Liver (tissue), 9 donors: Measurements from ENCODE around the gene MAGI1. TPM values are rescaled to one million over a fixed set of nuclear protein-coding genes. Genes with fewer than 3 reads are reported as not detected.

Experiments used
- DNase-seq: peaks from one replicate; pipeline ENCODE4 v3.0.0-alpha.2; 2017; ENCODE audit warnings: low spot score
- H3K27ac ChIP-seq, 2 donors: one replicate each; pipeline ENCODE4 v1.7.0; 2013; ENCODE audit warnings: inconsistent platforms in 2 of 2, low read length in 2 of 2, control low read depth in 1 of 2, low read depth in 1 of 2, mild to moderate bottlenecking in 1 of 2
- H3K27me3 ChIP-seq, 4 donors: one replicate each; pipeline versions ENCODE4 v1.6.1 to v1.7.0; 2013; ENCODE audit warnings: low read length in 3 of 4, inconsistent platforms in 1 of 4, mild to moderate bottlenecking in 1 of 4, moderate library complexity in 1 of 4; ENCODE audit not compliant: control insufficient read depth in 4 of 4, insufficient read depth in 4 of 4
- H3K36me3 ChIP-seq, 4 donors: one replicate each; pipeline versions ENCODE4 v1.6.1 to v1.7.0; 2013; ENCODE audit warnings: low read length in 3 of 4, mild to moderate bottlenecking in 3 of 4, low read depth in 1 of 4, moderate library complexity in 1 of 4; ENCODE audit not compliant: control insufficient read depth in 4 of 4, insufficient read depth in 3 of 4
- H3K4me1 ChIP-seq, 4 donors: one replicate each; pipeline versions ENCODE4 v1.6.1 to v1.7.0; 2013; ENCODE audit warnings: low read length in 3 of 4, mild to moderate bottlenecking in 3 of 4, moderate library complexity in 1 of 4; ENCODE audit not compliant: control insufficient read depth in 4 of 4, insufficient read depth in 4 of 4
- H3K4me3 ChIP-seq, 3 donors: one replicate each; pipeline versions ENCODE4 v1.6.1 to v1.7.0; 2013; ENCODE audit warnings: low read length in 3 of 3, control low read depth in 1 of 3, low read depth in 1 of 3, mild to moderate bottlenecking in 1 of 3
- H3K9ac ChIP-seq, 2 donors: one replicate each; pipeline ENCODE4 v1.7.0; 2013; ENCODE audit warnings: low read length in 2 of 2, mild to moderate bottlenecking in 2 of 2, moderate library complexity in 2 of 2, control low read depth in 1 of 2, low read depth in 1 of 2
- H3K9me3 ChIP-seq, 4 donors: one replicate each; pipeline versions ENCODE4 v1.6.1 to v1.7.0; 2013; ENCODE audit warnings: low read length in 3 of 4; ENCODE audit not compliant: control insufficient read depth in 4 of 4
- EGR1 ChIP-seq, 2 donors: IDR thresholded peaks; 2 replicates each; pipeline ENCODE4 v1.6.1; 2016 to 2018; ENCODE audit warnings: antibody characterized with exemption in 2 of 2, low read depth in 2 of 2
- FOXA1 ChIP-seq: IDR thresholded peaks from 2 replicates; pipeline ENCODE4 v1.6.1; 2016; ENCODE audit warnings: antibody characterized with exemption
- FOXA2 ChIP-seq: IDR thresholded peaks from 2 replicates; pipeline ENCODE4 v1.6.1; 2016; ENCODE audit warnings: antibody characterized with exemption
- GABPA ChIP-seq, 2 donors: IDR thresholded peaks in 1 of 2; conservative IDR thresholded peaks in 1 of 2; 2 replicates each; pipeline ENCODE4 v1.6.1; 2016; ENCODE audit warnings: antibody characterized with exemption in 2 of 2, mild to moderate bottlenecking in 1 of 2, moderate library complexity in 1 of 2
- HNF4A ChIP-seq, 2 donors: conservative IDR thresholded peaks; 2 replicates each; pipeline ENCODE4 v1.6.1; 2016; ENCODE audit warnings: antibody characterized with exemption in 2 of 2, mild to moderate bottlenecking in 2 of 2
- HNF4G ChIP-seq: IDR thresholded peaks from 2 replicates; pipeline ENCODE4 v1.6.1; 2016; ENCODE audit warnings: antibody characterized with exemption
- JUND ChIP-seq, 2 donors: IDR thresholded peaks; 2 replicates each; pipeline ENCODE4 v1.6.1; 2016; ENCODE audit warnings: antibody characterized with exemption in 2 of 2
- NR2F2 ChIP-seq: IDR thresholded peaks from 2 replicates; pipeline ENCODE4 v1.6.1; 2016; ENCODE audit warnings: antibody characterized with exemption
- RAD21 ChIP-seq, 2 donors: IDR thresholded peaks; 2 replicates each; pipeline ENCODE4 v1.6.1; 2016; ENCODE audit warnings: antibody characterized with exemption in 2 of 2, mild to moderate bottlenecking in 2 of 2
- RXRA ChIP-seq, 2 donors: IDR thresholded peaks; 2 replicates each; pipeline ENCODE4 v1.6.1; 2017 to 2018; ENCODE audit warnings: antibody characterized with exemption in 2 of 2, mild to moderate bottlenecking in 1 of 2
- SP1 ChIP-seq: IDR thresholded peaks from 2 replicates; pipeline ENCODE4 v1.6.1; 2018; ENCODE audit warnings: antibody characterized with exemption, mild to moderate bottlenecking
- WGBS: extraction: QIAGEN DNeasy Blood & Tissue Kit; methylation state at CpG from one replicate; pipeline ENCODE4 v1.1.7; 2013; 5-methylcytosine and 5-hydroxymethylcytosine counted together
- polyA plus RNA-seq, 2 donors: library from polyadenylated mRNA; stranded (reverse) in 1 of 2; unstranded in 1 of 2; fragments of 200-250 nt in 1 of 2; fragments of >200 nt in 1 of 2; fragmentation: Nextera tagmentation in 1 of 2; extraction: Ambion mirVana in 1 of 2; gene quantifications; one replicate each; pipeline versions ENCODE4 v1.2.1 to v1.2.3, GENCODE V29; 2013 to 2015
- total RNA-seq, 2 donors: library from RNA; depleted of rRNA; stranded (reverse); fragments of >200 nt; gene quantifications; one replicate each; pipeline ENCODE4 v1.2.3, GENCODE V29; 2014
- TF ChIP-seq, protein P1 (sequence below): fragments of 150-350 bp; IDR thresholded peaks from 2 replicates; pipeline ENCODE4 v1.5.1; 2017; ENCODE audit warnings: improper control_type of control experiment, low read depth, low read length; ENCODE audit not compliant: missing input control
- TF ChIP-seq, protein P2 (sequence below): IDR thresholded peaks from 2 replicates; pipeline ENCODE4 v1.6.1; 2016; ENCODE audit warnings: antibody characterized with exemption, mild to moderate bottlenecking
- TF ChIP-seq, protein P3 (sequence below): IDR thresholded peaks from 2 replicates; pipeline ENCODE4 v1.6.1; 2016; ENCODE audit warnings: antibody characterized with exemption
- TF ChIP-seq, protein P4 (sequence below): IDR thresholded peaks from 2 replicates; pipeline ENCODE4 v1.6.1; 2016; ENCODE audit warnings: antibody characterized with exemption
- donor health status: healthy.
- donor health status: healthy.
- donor health status: healthy.
- donor health status: healthy.
- donor health status: healthy.

The MAGI1 gene
- total and polyA plus RNA-seq, 4 donors: 9.6 to 68.8 (median 14.0) TPM

DNA sequence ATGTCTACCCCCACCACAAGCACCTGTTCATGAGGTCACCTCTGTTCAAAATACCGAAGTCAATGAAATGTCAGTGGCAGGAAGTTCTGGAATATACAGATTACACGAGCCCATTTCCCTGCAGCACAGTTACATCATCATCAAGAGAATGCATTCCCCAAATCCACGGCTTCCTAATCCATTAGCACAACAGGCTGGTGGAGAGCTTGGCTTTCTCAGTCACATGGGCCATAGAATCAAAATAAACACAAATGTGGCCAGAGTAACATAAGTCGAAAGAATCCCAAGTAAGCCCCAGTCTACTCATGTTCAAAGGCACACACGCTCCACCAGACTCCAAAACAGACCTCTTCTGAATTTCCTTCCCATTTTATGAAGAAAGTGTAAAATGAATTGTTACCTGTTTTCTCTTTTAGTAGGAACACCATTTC lies 419.3 kb downstream of the MAGI1 start:
- Histone ChIP-seq H3K9me3 (no peaks in the 10 kb centered on the region), H3K27ac (no peak overlapping the region), H3K4me3 (no peak overlapping the region), H3K4me1 (peaks cover 0 to 1% (median 0%) of the 10 kb centered on the region in 4 donors), H3K27me3 (no peaks in the 10 kb centered on the region), H3K9ac (no peak overlapping the region), H3K36me3 (no peaks in the 10 kb centered on the region)
- TF ChIP-seq, protein P1, sequence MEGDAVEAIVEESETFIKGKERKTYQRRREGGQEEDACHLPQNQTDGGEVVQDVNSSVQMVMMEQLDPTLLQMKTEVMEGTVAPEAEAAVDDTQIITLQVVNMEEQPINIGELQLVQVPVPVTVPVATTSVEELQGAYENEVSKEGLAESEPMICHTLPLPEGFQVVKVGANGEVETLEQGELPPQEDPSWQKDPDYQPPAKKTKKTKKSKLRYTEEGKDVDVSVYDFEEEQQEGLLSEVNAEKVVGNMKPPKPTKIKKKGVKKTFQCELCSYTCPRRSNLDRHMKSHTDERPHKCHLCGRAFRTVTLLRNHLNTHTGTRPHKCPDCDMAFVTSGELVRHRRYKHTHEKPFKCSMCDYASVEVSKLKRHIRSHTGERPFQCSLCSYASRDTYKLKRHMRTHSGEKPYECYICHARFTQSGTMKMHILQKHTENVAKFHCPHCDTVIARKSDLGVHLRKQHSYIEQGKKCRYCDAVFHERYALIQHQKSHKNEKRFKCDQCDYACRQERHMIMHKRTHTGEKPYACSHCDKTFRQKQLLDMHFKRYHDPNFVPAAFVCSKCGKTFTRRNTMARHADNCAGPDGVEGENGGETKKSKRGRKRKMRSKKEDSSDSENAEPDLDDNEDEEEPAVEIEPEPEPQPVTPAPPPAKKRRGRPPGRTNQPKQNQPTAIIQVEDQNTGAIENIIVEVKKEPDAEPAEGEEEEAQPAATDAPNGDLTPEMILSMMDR: no peak
- TF ChIP-seq GABPA (IDR thresholded peaks at IDR 0.05 in 1 of 2, conservative IDR thresholded peaks at IDR 0.05 in 1 of 2) (no peak), EGR1 (IDR thresholded peaks at IDR 0.05; ENCODE audit: low read depth in 2 of 2) (no peak), HNF4G (no peak), FOXA2 (no peak), NR2F2 (no peak), FOXA1 (no peak), RXRA (IDR thresholded peaks at IDR 0.05) (no peak), HNF4A (conservative IDR thresholded peaks at IDR 0.05) (no peak), SP1 (no peak)
- TF ChIP-seq, protein P2, sequence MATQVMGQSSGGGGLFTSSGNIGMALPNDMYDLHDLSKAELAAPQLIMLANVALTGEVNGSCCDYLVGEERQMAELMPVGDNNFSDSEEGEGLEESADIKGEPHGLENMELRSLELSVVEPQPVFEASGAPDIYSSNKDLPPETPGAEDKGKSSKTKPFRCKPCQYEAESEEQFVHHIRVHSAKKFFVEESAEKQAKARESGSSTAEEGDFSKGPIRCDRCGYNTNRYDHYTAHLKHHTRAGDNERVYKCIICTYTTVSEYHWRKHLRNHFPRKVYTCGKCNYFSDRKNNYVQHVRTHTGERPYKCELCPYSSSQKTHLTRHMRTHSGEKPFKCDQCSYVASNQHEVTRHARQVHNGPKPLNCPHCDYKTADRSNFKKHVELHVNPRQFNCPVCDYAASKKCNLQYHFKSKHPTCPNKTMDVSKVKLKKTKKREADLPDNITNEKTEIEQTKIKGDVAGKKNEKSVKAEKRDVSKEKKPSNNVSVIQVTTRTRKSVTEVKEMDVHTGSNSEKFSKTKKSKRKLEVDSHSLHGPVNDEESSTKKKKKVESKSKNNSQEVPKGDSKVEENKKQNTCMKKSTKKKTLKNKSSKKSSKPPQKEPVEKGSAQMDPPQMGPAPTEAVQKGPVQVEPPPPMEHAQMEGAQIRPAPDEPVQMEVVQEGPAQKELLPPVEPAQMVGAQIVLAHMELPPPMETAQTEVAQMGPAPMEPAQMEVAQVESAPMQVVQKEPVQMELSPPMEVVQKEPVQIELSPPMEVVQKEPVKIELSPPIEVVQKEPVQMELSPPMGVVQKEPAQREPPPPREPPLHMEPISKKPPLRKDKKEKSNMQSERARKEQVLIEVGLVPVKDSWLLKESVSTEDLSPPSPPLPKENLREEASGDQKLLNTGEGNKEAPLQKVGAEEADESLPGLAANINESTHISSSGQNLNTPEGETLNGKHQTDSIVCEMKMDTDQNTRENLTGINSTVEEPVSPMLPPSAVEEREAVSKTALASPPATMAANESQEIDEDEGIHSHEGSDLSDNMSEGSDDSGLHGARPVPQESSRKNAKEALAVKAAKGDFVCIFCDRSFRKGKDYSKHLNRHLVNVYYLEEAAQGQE: no peak
- TF ChIP-seq, protein P3, sequence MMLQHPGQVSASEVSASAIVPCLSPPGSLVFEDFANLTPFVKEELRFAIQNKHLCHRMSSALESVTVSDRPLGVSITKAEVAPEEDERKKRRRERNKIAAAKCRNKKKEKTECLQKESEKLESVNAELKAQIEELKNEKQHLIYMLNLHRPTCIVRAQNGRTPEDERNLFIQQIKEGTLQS: no peak
- TF ChIP-seq, protein P4, sequence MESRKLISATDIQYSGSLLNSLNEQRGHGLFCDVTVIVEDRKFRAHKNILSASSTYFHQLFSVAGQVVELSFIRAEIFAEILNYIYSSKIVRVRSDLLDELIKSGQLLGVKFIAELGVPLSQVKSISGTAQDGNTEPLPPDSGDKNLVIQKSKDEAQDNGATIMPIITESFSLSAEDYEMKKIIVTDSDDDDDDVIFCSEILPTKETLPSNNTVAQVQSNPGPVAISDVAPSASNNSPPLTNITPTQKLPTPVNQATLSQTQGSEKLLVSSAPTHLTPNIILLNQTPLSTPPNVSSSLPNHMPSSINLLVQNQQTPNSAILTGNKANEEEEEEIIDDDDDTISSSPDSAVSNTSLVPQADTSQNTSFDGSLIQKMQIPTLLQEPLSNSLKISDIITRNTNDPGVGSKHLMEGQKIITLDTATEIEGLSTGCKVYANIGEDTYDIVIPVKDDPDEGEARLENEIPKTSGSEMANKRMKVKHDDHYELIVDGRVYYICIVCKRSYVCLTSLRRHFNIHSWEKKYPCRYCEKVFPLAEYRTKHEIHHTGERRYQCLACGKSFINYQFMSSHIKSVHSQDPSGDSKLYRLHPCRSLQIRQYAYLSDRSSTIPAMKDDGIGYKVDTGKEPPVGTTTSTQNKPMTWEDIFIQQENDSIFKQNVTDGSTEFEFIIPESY: no peak
- DNase-seq: no peak
- 70% methylated on average over 5 of the region's 5 CpGs for WGBS

DNA sequence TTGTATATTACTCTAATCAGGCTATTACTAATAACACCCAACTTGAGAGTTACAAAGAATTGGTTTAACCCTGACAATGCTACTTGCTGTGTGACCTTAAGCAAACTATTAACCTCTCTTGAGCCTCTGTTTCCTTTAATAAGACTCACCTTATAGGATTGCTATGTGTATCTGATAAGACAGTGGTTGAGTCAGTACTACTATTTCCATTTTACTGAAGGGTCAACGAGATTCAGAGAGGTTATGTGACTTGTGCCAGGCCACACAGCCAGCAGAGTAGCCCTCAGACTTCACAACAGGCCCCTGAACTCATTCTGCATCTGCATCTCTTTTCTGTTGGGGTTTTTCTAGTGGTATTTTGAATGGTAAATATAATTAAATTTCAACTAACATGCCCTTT lies 420.1 kb downstream of the MAGI1 start:
- Histone ChIP-seq H3K4me3 (no peak overlapping the region), H3K27ac (no peak overlapping the region), H3K27me3 (no peaks in the 10 kb centered on the region), H3K9me3 (no peaks in the 10 kb centered on the region), H3K4me1 (peaks cover 0 to 1% (median 0%) of the 10 kb centered on the region in 4 donors), H3K36me3 (no peaks in the 10 kb centered on the region), H3K9ac (no peak overlapping the region)
- no peak for DNase-seq
- WGBS: 74% methylated on average over 1 of the region's 1 CpG
- TF ChIP-seq EGR1 (IDR thresholded peaks at IDR 0.05; ENCODE audit: low read depth in 2 of 2) (no peak), JUND (IDR thresholded peaks at IDR 0.05) (no peak), FOXA2 (no peak), FOXA1 (no peak), RAD21 (IDR thresholded peaks at IDR 0.05) (no peak)
- TF ChIP-seq, protein P3: no peak
- TF ChIP-seq, protein P2: no peak
